Neural progenitor cell (in vitro differentiated cells): Measurements from ENCODE around the gene PRKAG1. TPM values are rescaled to one million over a fixed set of nuclear protein-coding genes. Genes with fewer than 3 reads are reported as not detected.

Experiments
- DNase-seq: peaks from one replicate; pipeline ENCODE4 v3.0.0-alpha.2; 2016; ENCODE audit warnings: low spot score
- H2AFZ ChIP-seq: fragments of 200-600 bp; sonication (generic); replicated peaks from 2 replicates; pipeline ENCODE4 v1.6.1; 2016; ENCODE audit warnings: antibody characterized with exemption
- H3F3A ChIP-seq: fragments of 200-600 bp; sonication (generic); 2 replicates; pipeline ENCODE4 v1.6.1; 2016; ENCODE audit warnings: antibody characterized with exemption, low read depth
- H3K27ac ChIP-seq: fragments of 200-600 bp; sonication (generic); 2 replicates; pipeline ENCODE4 v1.5.1; 2016; ENCODE audit warnings: mild to moderate bottlenecking
- H3K27me3 ChIP-seq: fragments of 200-600 bp; sonication (generic); 2 replicates; pipeline ENCODE4 v1.6.1; 2016; ENCODE audit warnings: mild to moderate bottlenecking, moderate library complexity
- H3K36me3 ChIP-seq: fragments of 200-600 bp; sonication (generic); 2 replicates; pipeline ENCODE4 v1.5.1; 2016
- H3K4me1 ChIP-seq: fragments of 200-600 bp; sonication (generic); 2 replicates; pipeline ENCODE4 v1.6.1; 2016; ENCODE audit warnings: mixed run types
- H3K4me2 ChIP-seq: fragments of 200-600 bp; sonication (generic); 2 replicates; pipeline ENCODE4 v1.6.1; 2016
- H3K4me3 ChIP-seq: fragments of 200-600 bp; sonication (generic); 2 replicates; pipeline ENCODE4 v1.5.1; 2016
- H3K79me2 ChIP-seq: fragments of 200-600 bp; sonication (generic); 2 replicates; pipeline ENCODE4 v1.6.1; 2016; ENCODE audit warnings: low read depth
- H3K9ac ChIP-seq: fragments of 200-600 bp; sonication (generic); 2 replicates; pipeline ENCODE4 v1.6.1; 2016
- H3K9me3 ChIP-seq: fragments of 200-600 bp; sonication (generic); 2 replicates; pipeline ENCODE4 v1.5.1; 2016; ENCODE audit warnings: low read depth
- H4K20me1 ChIP-seq: fragments of 200-600 bp; sonication (generic); 2 replicates; pipeline ENCODE4 v1.6.1; 2016; ENCODE audit warnings: low read depth
- H3K27ac Mint-ChIP-seq: 3 replicates; pipeline ENCODE4 v1.8.0; 2021; ENCODE audit warnings: mixed read lengths
- H3K27me3 Mint-ChIP-seq: 2 replicates; pipeline ENCODE4 v1.8.0; 2022; ENCODE audit warnings: low read depth, mild to moderate bottlenecking, inconsistent platforms, moderate library complexity, mixed read lengths; ENCODE audit not compliant: insufficient read depth
- H3K36me3 Mint-ChIP-seq: 3 replicates; pipeline ENCODE4 v1.8.0; 2021; ENCODE audit warnings: mixed read lengths
- H3K4me1 Mint-ChIP-seq: 3 replicates; pipeline ENCODE4 v1.8.0; 2021; ENCODE audit warnings: mixed read lengths
- H3K4me3 Mint-ChIP-seq: 3 replicates; pipeline ENCODE4 v1.8.0; 2021; ENCODE audit warnings: mild to moderate bottlenecking, moderate library complexity, mixed read lengths
- H3K9me3 Mint-ChIP-seq: 3 replicates; pipeline ENCODE4 v1.8.0; 2020; ENCODE audit warnings: mixed read lengths
- EZH2 ChIP-seq: fragments of 200-600 bp; sonication (generic); IDR thresholded peaks from 2 replicates; pipeline ENCODE4 v1.6.1; 2017; ENCODE audit warnings: antibody characterized with exemption, mild to moderate bottlenecking, moderate library complexity
- EZH2phosphoT487 ChIP-seq: fragments of 200-600 bp; sonication (generic); IDR thresholded peaks from 2 replicates; pipeline ENCODE4 v1.6.1; 2017; ENCODE audit warnings: antibody characterized with exemption
- total RNA-seq: library from RNA; depleted of rRNA; stranded (reverse); fragments of >200 nt; gene quantifications from 2 replicates; pipeline ENCODE4 v1.2.3, GENCODE V29; 2015; ENCODE audit warnings: low replicate concordance
- TF ChIP-seq, protein P1 (sequence below): fragments of 200-600 bp; sonication (generic); IDR thresholded peaks from 2 replicates; pipeline ENCODE4 v1.5.1; 2017; ENCODE audit warnings: antibody characterized with exemption, mild to moderate bottlenecking

The PRKAG1 gene
- total RNA-seq, 1 donor from 2014 or later = 41.8 TPM

DNA sequence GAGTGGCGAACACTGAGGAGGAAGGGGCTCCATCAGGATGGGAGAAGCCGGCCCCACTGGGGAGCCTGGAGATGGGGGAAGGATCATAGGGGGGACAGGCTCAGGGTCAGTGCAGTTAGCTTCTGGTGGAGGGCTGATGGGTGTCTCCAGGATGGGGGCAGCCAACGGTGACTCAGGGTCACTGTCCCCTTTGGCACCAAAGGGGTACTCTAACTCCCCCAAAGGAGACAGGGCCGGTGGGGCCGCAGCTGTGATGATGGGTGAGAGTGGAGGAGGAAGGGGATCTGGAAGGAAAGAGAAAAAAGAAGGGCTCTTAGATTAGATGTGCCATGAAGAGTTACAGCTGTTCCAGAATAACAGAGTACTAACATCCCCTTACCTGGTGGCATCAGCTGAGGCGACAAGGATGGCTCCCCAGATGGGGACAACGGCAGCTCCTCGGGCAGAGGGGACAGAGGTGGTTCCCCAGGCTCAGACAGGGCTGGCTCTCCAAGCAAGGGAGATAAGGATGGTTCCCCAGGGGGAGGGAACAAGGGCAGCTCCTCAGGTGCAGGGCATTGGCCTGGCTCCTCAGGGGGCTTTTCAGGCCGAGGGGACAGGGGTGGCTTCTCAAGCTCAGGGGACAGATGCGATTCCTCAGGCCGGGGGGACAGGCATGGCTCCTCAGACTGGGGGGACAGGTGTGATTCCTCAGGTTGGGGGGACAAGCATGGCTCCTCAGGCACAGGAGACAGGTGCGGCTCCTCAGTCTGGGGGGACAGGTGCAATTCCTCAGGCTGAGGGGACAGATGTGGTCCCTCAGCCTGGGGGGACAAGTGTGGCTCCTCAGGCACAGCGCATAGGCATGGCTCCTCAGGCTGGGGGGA is 32.2 kb upstream of the PRKAG1 start:
- Histone ChIP-seq H3K9ac (no peak overlapping the region), H3K79me2 (peaks cover 16% of the 10 kb centered on the region), H2AFZ (no peak overlapping the region), H3K27me3 (no peaks in the 10 kb centered on the region), H3K27ac (no peak overlapping the region), H4K20me1 (peaks cover 48% of the 10 kb centered on the region), H3K4me1 (no peaks in the 10 kb centered on the region), H3K4me2 (no peak overlapping the region), H3F3A (no peaks in the 10 kb centered on the region), H3K9me3 (no peaks in the 10 kb centered on the region), H3K36me3 (no peaks in the 10 kb centered on the region), H3K4me3 (no peak overlapping the region)
- H3K9me3 Mint-ChIP-seq = no peaks in the 10 kb centered on the region
- peaks cover 7% of the 10 kb centered on the region for H3K4me1 Mint-ChIP-seq
- H3K4me3 Mint-ChIP-seq = no peak overlapping the region
- DNase-seq = no peak
- H3K27me3 Mint-ChIP-seq = peaks cover 14% of the 10 kb centered on the region
- H3K27ac Mint-ChIP-seq = no peak overlapping the region
- peaks cover 59% of the 10 kb centered on the region for H3K36me3 Mint-ChIP-seq
- TF ChIP-seq EZH2phosphoT487 = no peak
- TF ChIP-seq EZH2 = no peak
- TF ChIP-seq, protein P1, sequence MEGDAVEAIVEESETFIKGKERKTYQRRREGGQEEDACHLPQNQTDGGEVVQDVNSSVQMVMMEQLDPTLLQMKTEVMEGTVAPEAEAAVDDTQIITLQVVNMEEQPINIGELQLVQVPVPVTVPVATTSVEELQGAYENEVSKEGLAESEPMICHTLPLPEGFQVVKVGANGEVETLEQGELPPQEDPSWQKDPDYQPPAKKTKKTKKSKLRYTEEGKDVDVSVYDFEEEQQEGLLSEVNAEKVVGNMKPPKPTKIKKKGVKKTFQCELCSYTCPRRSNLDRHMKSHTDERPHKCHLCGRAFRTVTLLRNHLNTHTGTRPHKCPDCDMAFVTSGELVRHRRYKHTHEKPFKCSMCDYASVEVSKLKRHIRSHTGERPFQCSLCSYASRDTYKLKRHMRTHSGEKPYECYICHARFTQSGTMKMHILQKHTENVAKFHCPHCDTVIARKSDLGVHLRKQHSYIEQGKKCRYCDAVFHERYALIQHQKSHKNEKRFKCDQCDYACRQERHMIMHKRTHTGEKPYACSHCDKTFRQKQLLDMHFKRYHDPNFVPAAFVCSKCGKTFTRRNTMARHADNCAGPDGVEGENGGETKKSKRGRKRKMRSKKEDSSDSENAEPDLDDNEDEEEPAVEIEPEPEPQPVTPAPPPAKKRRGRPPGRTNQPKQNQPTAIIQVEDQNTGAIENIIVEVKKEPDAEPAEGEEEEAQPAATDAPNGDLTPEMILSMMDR = no peak

DNA sequence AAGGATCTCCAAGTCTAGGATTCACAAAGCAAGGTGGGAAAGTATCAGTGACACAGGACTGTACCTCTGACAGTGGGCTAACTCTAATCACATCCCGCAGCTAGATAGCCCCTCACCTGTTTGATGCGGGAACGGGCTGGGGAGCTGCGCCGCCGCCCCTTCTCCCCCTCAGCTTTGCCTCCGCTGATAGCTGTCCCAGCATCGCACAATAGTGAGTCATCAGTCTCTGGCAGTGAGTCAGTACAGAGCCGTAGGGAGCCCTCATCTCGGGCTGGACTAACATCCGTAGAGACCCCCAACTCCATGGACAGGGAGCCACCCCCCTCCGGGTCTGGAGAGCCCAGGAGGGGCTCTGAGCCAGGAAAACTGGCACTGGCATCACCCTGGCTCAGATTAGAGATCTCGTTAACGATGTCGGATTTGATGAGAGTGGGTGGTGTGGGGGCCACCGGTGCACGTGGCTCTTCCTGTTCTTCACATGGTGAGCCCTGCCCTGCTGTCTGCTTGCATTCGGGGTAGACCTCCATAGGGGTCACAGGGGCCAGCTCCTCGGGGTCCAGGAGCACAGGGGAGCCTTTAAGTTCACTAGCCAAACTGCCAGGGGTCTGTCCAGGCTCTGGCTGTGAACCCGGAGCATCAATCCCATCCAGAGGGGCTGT is 31.1 kb upstream of the PRKAG1 start:
- Histone ChIP-seq H3K9ac (no peak overlapping the region), H3K79me2 (peaks cover 6% of the 10 kb centered on the region), H4K20me1 (peaks cover 38% of the 10 kb centered on the region), H3K9me3 (no peaks in the 10 kb centered on the region), H3K4me2 (no peak overlapping the region), H3K4me1 (no peaks in the 10 kb centered on the region), H2AFZ (no peak overlapping the region), H3K36me3 (no peaks in the 10 kb centered on the region), H3K27ac (no peak overlapping the region), H3F3A (no peaks in the 10 kb centered on the region), H3K27me3 (no peaks in the 10 kb centered on the region), H3K4me3 (no peak overlapping the region)
- H3K27ac Mint-ChIP-seq = no peak overlapping the region
- H3K36me3 Mint-ChIP-seq = peaks cover 56% of the 10 kb centered on the region
- DNase-seq = no peak
- TF ChIP-seq EZH2 = no peak
- TF ChIP-seq, protein P1 = no peak
- TF ChIP-seq EZH2phosphoT487 = no peak
- no peaks in the 10 kb centered on the region for H3K9me3 Mint-ChIP-seq
- H3K4me1 Mint-ChIP-seq = peaks cover under 1% of the 10 kb centered on the region
- H3K27me3 Mint-ChIP-seq = peaks cover 14% of the 10 kb centered on the region
- no peak overlapping the region for H3K4me3 Mint-ChIP-seq

GRCh38 chr12:49048953-49049352 is 30.4 kb upstream of the PRKAG1 start:
- Histone ChIP-seq H2AFZ (no peak overlapping the region), H3K27ac (no peak overlapping the region), H3K4me3 (no peak overlapping the region), H3K9me3 (no peaks in the 10 kb centered on the region), H3K27me3 (no peaks in the 10 kb centered on the region), H3K4me1 (no peaks in the 10 kb centered on the region), H4K20me1 (peaks cover 38% of the 10 kb centered on the region), H3K36me3 (no peaks in the 10 kb centered on the region), H3K9ac (no peak overlapping the region), H3K79me2 (no peaks in the 10 kb centered on the region), H3F3A (no peaks in the 10 kb centered on the region), H3K4me2 (no peak overlapping the region)
- DNase-seq = no peak
- Mint-ChIP-seq H3K9me3 (no peaks in the 10 kb centered on the region), H3K4me3 (no peak overlapping the region), H3K27ac (no peak overlapping the region), H3K4me1 (no peaks in the 10 kb centered on the region), H3K36me3 (peaks cover 60% of the 10 kb centered on the region), H3K27me3 (peaks cover 14% of the 10 kb centered on the region)
- TF ChIP-seq EZH2 (no peak), EZH2phosphoT487 (no peak)
- TF ChIP-seq, protein P1 = no peak
